Ureter (tissue), 1 donor: Measurements from ENCODE around the gene IFT52. TPM values are rescaled to one million over a fixed set of nuclear protein-coding genes. Genes with fewer than 3 reads are reported as not detected.
"Not testable (repeated sequence)": the region's sequence is repeated elsewhere in the genome, so short reads cannot be mapped to it uniquely, and the experiment has no call there.

Experiments used
- DNase-seq: peaks from one replicate; pipeline ENCODE4 v3.0.0-alpha.2; 2020; ENCODE audit warnings: low spot score
- total RNA-seq: library from RNA; stranded (reverse); gene quantifications from one replicate; pipeline ENCODE4 v1.2.4, GENCODE V29; 2023
- donor health status: DM: yes; HTN: yes; CAD: no.

Gene IFT52
- total RNA-seq, 1 donor from 2014 or later: 33.9 TPM

- no peak for DNase-seq
These were observed 60.3 kb downstream of the IFT52 start for GRCh38 chr20:43650997-43651525.

- not testable (repeated sequence) for DNase-seq
These were observed 61.0 kb downstream of the IFT52 start for GRCh38 chr20:43651650-43652184.

GRCh38 chr20:43653966-43654365, 63.2 kb downstream of the IFT52 start:
- DNase-seq: no peak

GRCh38 chr20:43655176-43655575, 64.4 kb downstream of the IFT52 start:
- not testable (repeated sequence) for DNase-seq

- no peak for DNase-seq
These were observed 65.2 kb downstream of the IFT52 start for GRCh38 chr20:43655937-43656336.

- DNase-seq: no peak
These were observed 67.5 kb downstream of the IFT52 start for GRCh38 chr20:43658069-43658722.

GRCh38 chr20:43658723-43659419, 68.1 kb downstream of the IFT52 start:
- no peak for DNase-seq

GRCh38 chr20:43662943-43663655, 72.4 kb downstream of the IFT52 start:
- no peak for DNase-seq

- DNase-seq: no peak
These were observed 74.9 kb downstream of the IFT52 start for GRCh38 chr20:43665466-43666176.

GRCh38 chr20:43666376-43667328, 75.9 kb downstream of the IFT52 start, which contains the start of gene MYBL2:
MYBL2 (plus strand) TSS chr20:43667114; CDS start chr20:43667284, 170 bp downstream.
- DNase-seq: no peak

GRCh38 chr20:43667341-43668132, 76.8 kb downstream of the IFT52 start:
- no peak for DNase-seq

GRCh38 chr20:43669332-43669731, 78.6 kb downstream of the IFT52 start:
- no peak for DNase-seq

- DNase-seq: no peak
These were observed 79.7 kb downstream of the IFT52 start for GRCh38 chr20:43670423-43670822.

- DNase-seq: no peak
These were observed 85.6 kb downstream of the IFT52 start for GRCh38 chr20:43676368-43676767.

- DNase-seq: no peak
These were observed 90.2 kb downstream of the IFT52 start for GRCh38 chr20:43680981-43681380.

GRCh38 chr20:43681468-43681942, 90.8 kb downstream of the IFT52 start:
- DNase-seq: no peak

GRCh38 chr20:43681991-43682410, 91.3 kb downstream of the IFT52 start:
- DNase-seq: no peak

GRCh38 chr20:43682446-43682845, 91.7 kb downstream of the IFT52 start:
- DNase-seq: no peak

- no peak for DNase-seq
These were observed 96.1 kb downstream of the IFT52 start for GRCh38 chr20:43686820-43687219.
